GM12873 (cell line): ENCODE measurements around the gene ALG3.

Experiments
- CTCF ChIP-seq: IDR thresholded peaks from 2 replicates; pipeline ENCODE4 v1.5.1; 2012; ENCODE audit warnings: low read depth, mild to moderate bottlenecking, moderate library complexity, low read length, control low read depth; ENCODE audit not compliant: insufficient read depth; ENCODE audit errors: missing control alignments

The ALG3 gene

GRCh38 chr3:184200825-184201224 lies 47.9 kb downstream of the ALG3 start:
- TF ChIP-seq CTCF: no peak

GRCh38 chr3:184198509-184198908 lies 50.3 kb downstream of the ALG3 start:
- no peak for TF ChIP-seq CTCF

GRCh38 chr3:184196536-184196935 lies 52.2 kb downstream of the ALG3 start:
- TF ChIP-seq CTCF: no peak

GRCh38 chr3:184193991-184194539 lies 54.7 kb downstream of the ALG3 start:
- TF ChIP-seq CTCF: no peak

GRCh38 chr3:184192889-184193288 lies 55.9 kb downstream of the ALG3 start:
- TF ChIP-seq CTCF: no peak
